ENCODE results near the gene GRB7.

- no peak for TF ChIP-seq EZH2phosphoT487 (IDR thresholded peaks at IDR 0.05; ENCODE audit: insufficient read depth, low read depth)
- no peak for TF ChIP-seq EZH2 (IDR thresholded peaks at IDR 0.05; ENCODE audit: insufficient read depth, poor library complexity, severe bottlenecking)
Measured at GRCh38 chr17:39781031-39781860, 43.5 kb downstream of the GRB7 start.

Data from GM23248 (cell line).